Esophagus squamous epithelium (tissue), 5 donors: ENCODE measurements around the gene MED13L. TPM values are rescaled to one million over a fixed set of nuclear protein-coding genes. Genes with fewer than 3 reads are reported as not detected.

Experiments
- DNase-seq: peaks from one replicate; lab custom pipeline; 2025; lab: John Stamatoyannopoulos, UW
- H3K27ac ChIP-seq, 4 donors: fragments of 200-600 bp; sonication (generic); one replicate each; pipeline ENCODE4 v1.5.1; 2016 to 2019; ENCODE audit warnings: mild to moderate bottlenecking in 1 of 4
- H3K27me3 ChIP-seq, 4 donors: fragments of 200-600 bp; sonication (generic); 1 replicate in 3 of 4; 2 replicates in 1 of 4; pipeline versions ENCODE4 v1.5.1 to v1.6.0; 2017 to 2021; ENCODE audit warnings: antibody characterized with exemption in 1 of 4
- H3K36me3 ChIP-seq, 3 donors: fragments of 200-600 bp; sonication (generic); one replicate each; pipeline ENCODE4 v1.5.1; 2016 to 2019
- H3K4me1 ChIP-seq, 3 donors: fragments of 200-600 bp; sonication (generic); one replicate each; pipeline ENCODE4 v1.5.1; 2017 to 2019
- H3K4me3 ChIP-seq, 4 donors: fragments of 200-600 bp; sonication (generic); 1 replicate in 3 of 4; 2 replicates in 1 of 4; pipeline ENCODE4 v1.5.1; 2016 to 2019; ENCODE audit warnings: mild to moderate bottlenecking in 2 of 4, moderate library complexity in 1 of 4
- H3K9me3 ChIP-seq, 3 donors: fragments of 200-600 bp; sonication (generic); one replicate each; pipeline ENCODE4 v1.5.1; 2016 to 2019
- POLR2A ChIP-seq, 4 donors: fragments of 450-650 bp; IDR thresholded peaks; one replicate each; pipeline ENCODE4 v1.6.1; 2017; ENCODE audit warnings: antibody characterized with exemption in 4 of 4, mild to moderate bottlenecking in 4 of 4, moderate library complexity in 3 of 4
- WGBS, 2 donors: methylation state at CpG; one replicate each; pipeline ENCODE4 v1.1.5; 2018; 5-methylcytosine and 5-hydroxymethylcytosine counted together
- intact Hi-C: fragments of 100-400 bp; cut with DNase I; formaldehyde crosslinking; loops from one replicate; pipeline ENCODE4 v1.15.0; 2022
- total RNA-seq, 4 donors: library from RNA; depleted of rRNA; stranded (reverse); fragments of >200 nt; gene quantifications; one replicate each; pipeline ENCODE4 v1.1.0, GENCODE V29; 2016
- TF ChIP-seq, protein P1 (sequence below), 6 experiments: fragments of 450-650 bp in 4 of 6; fragments of 200-600 bp in 2 of 6; sonication (generic) in 2 of 6; IDR thresholded peaks; one replicate each; pipeline ENCODE4 v1.5.1; 2016 to 2019; ENCODE audit warnings: antibody characterized with exemption in 6 of 6, mild to moderate bottlenecking in 4 of 6, moderate library complexity in 4 of 6
- donor health status: DM: yes; HTN: yes; CAD: no.

MED13L gene
- total RNA-seq, 4 donors from 2014 or later, result 52.2 to 137 (median 62.1) TPM

DNA sequence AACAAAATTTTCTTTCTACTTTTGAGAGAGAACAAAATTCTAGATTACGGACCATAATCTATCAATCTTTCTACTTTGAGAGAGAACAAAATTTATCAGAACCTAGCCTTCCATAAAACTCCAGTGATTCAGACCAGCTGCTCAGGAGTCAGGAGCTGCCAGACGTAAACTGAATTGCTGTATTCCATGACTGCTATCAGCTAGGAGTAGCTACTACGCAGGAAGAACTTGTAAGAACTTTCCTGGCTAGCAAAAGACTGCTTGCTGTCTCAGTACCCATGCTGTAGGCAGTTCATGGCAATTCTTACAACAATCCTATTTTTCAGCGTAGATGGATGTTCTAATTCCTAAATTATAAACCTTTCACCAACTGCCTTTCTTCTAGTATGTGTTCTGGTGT, 73.3 kb downstream of the MED13L start:
- no peak overlapping the region for H3K4me3 ChIP-seq
- peaks cover 0 to 48% (median 0%) of the 10 kb centered on the region in 3 donors for H3K4me1 ChIP-seq
- intact Hi-C loops, result no loop called here
- H3K27ac ChIP-seq, result no peak overlapping the region
- no peaks in the 10 kb centered on the region for H3K9me3 ChIP-seq
- peaks cover 0 to 7% (median 0%) of the 10 kb centered on the region in 3 donors for H3K36me3 ChIP-seq
- WGBS, 2 donors, result 85 to 91% methylated on average over 4 of the region's 4 CpGs
- DNase-seq, result no peak
- H3K27me3 ChIP-seq, result no peaks in the 10 kb centered on the region
- TF ChIP-seq, protein P1, sequence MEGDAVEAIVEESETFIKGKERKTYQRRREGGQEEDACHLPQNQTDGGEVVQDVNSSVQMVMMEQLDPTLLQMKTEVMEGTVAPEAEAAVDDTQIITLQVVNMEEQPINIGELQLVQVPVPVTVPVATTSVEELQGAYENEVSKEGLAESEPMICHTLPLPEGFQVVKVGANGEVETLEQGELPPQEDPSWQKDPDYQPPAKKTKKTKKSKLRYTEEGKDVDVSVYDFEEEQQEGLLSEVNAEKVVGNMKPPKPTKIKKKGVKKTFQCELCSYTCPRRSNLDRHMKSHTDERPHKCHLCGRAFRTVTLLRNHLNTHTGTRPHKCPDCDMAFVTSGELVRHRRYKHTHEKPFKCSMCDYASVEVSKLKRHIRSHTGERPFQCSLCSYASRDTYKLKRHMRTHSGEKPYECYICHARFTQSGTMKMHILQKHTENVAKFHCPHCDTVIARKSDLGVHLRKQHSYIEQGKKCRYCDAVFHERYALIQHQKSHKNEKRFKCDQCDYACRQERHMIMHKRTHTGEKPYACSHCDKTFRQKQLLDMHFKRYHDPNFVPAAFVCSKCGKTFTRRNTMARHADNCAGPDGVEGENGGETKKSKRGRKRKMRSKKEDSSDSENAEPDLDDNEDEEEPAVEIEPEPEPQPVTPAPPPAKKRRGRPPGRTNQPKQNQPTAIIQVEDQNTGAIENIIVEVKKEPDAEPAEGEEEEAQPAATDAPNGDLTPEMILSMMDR (IDR thresholded peaks at IDR 0.05), result no peak

DNA sequence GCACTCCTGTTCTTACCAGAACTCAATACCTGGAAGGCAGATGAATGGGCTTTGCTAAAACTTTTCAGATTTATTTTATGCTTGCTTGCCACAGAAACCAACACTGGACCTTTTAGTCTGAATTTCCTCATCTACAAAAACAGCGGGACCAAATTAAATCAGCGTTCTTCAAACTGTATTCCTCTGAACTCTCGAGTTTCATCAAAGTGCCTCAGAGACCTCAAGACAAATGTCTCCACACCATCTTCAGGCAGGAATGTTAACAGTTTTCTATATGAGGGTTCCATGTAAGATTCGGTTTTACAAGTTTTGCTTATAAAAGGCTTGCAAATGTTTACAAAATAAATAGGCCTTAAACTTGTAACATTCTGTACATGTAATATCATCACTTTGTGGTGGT, 74.6 kb downstream of the MED13L start:
- Histone ChIP-seq H3K36me3 (peaks cover 0 to 7% (median 0%) of the 10 kb centered on the region in 3 donors), H3K9me3 (no peaks in the 10 kb centered on the region), H3K4me1 (peaks cover 0 to 58% (median 0%) of the 10 kb centered on the region in 3 donors), H3K27me3 (no peaks in the 10 kb centered on the region), H3K4me3 (no peak overlapping the region), H3K27ac (no peak overlapping the region)
- DNase-seq, result no peak
- 57 to 72% methylated on average over 4 of the region's 4 CpGs for WGBS, 2 donors
- intact Hi-C loops, result no loop called here
- no peak for TF ChIP-seq POLR2A (IDR thresholded peaks at IDR 0.05)
- TF ChIP-seq, protein P1 (IDR thresholded peaks at IDR 0.05), result no peak

DNA sequence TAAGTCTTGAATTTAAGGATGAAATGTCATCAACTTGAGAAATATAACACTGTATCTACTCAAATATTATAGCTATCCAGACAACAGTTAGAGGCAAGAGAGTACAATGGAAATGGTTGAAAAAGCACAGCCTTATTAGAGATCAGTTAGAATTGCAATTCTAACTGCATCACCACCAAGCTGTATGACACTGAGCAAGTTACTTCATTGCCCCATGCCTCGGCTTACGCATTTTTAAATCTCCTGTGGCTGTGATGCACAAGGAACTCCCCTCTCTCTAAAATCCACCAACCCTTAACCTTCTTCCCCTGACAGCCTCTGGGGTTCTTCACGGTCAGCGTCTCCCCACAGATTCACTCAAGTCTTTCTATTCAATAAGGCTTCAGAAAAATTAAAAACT, 75.1 kb downstream of the MED13L start:
- no peaks in the 10 kb centered on the region for H3K27me3 ChIP-seq
- no peak overlapping the region for H3K4me3 ChIP-seq
- no peak overlapping the region for H3K27ac ChIP-seq
- DNase-seq, result no peak
- peaks cover 0 to 7% (median 0%) of the 10 kb centered on the region in 3 donors for H3K36me3 ChIP-seq
- H3K9me3 ChIP-seq, result no peaks in the 10 kb centered on the region
- TF ChIP-seq, protein P1 (IDR thresholded peaks at IDR 0.05), result no peak
- TF ChIP-seq POLR2A (IDR thresholded peaks at IDR 0.05), result no peak
- 85 to 87% methylated on average over 4 of the region's 4 CpGs for WGBS, 2 donors
- H3K4me1 ChIP-seq, result peaks cover 0 to 63% (median 0%) of the 10 kb centered on the region in 3 donors
- intact Hi-C loops, result no loop called here

DNA sequence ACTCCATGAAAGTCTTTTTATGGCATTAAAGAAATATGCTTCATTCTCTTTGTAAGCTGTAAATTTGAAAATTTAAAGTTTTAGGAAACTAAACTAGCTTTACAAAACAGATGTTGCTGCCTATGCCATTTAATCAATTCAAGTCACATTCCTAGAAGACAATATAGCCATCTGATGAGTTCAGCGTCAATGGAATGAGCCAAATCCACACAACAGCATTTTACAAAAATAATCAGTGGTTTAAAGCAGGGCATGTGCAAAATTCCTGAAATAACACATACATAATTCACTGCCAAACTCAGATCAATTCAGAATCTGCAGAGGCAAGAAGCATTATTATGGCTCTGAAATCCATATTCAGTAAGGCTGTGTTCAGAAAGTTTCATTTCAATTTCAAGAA, 75.6 kb downstream of the MED13L start:
- Histone ChIP-seq H3K9me3 (no peaks in the 10 kb centered on the region), H3K36me3 (peaks cover 0 to 7% (median 0%) of the 10 kb centered on the region in 3 donors), H3K27me3 (no peaks in the 10 kb centered on the region), H3K27ac (no peak overlapping the region), H3K4me3 (no peak overlapping the region), H3K4me1 (peaks cover 0 to 65% (median 0%) of the 10 kb centered on the region in 3 donors)
- WGBS, 2 donors, result 79 to 83% methylated on average over 1 of the region's 1 CpG
- TF ChIP-seq POLR2A (IDR thresholded peaks at IDR 0.05), result no peak
- TF ChIP-seq, protein P1 (IDR thresholded peaks at IDR 0.05), result no peak
- intact Hi-C loops, result no loop called here
- no peak for DNase-seq

DNA sequence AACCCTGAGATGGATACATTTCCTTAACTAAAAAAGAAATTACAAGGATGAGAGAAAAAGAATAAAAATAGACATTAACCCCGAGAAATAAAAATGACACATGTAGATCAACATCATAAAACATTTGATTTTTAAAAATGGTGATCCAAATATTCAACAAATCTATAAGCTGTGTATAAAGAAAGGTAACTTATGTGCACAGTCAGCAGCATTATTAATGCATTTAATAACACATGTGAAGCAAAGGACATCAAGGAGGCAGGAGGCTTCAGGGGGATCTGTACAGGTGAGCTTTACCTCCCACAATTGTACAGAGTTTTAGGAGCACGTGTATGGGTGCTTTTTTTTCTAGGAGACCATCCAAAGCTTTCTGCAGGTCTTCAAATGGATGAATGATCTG, 76.1 kb downstream of the MED13L start:
- no peak for DNase-seq
- H3K4me3 ChIP-seq, result no peak overlapping the region
- H3K36me3 ChIP-seq, result peaks cover 0 to 7% (median 0%) of the 10 kb centered on the region in 3 donors
- TF ChIP-seq POLR2A (IDR thresholded peaks at IDR 0.05), result no peak
- TF ChIP-seq, protein P1 (IDR thresholded peaks at IDR 0.05), result no peak
- no peaks in the 10 kb centered on the region for H3K9me3 ChIP-seq
- intact Hi-C loops, result no loop called here
- H3K4me1 ChIP-seq, result peaks cover 0 to 70% (median 0%) of the 10 kb centered on the region in 3 donors
- no peak overlapping the region for H3K27ac ChIP-seq
- 69 to 75% methylated on average over 2 of the region's 2 CpGs for WGBS, 2 donors
- no peaks in the 10 kb centered on the region for H3K27me3 ChIP-seq
